HG03159 (cell line): ENCODE data around the gene SKAP2.
"Not testable (repeated sequence)": the region's sequence is repeated elsewhere in the genome, so short reads cannot be mapped to it uniquely, and the experiment has no call there.

Experiments used
- ATAC-seq: cut with Tn5 transposase; IDR thresholded peaks from one replicate; pipeline ENCODE4 v1.9.1; 2021; ENCODE audit warnings: mild to moderate bottlenecking, moderate library complexity; ENCODE audit not compliant: unreplicated experiment

SKAP2 gene

GRCh38 chr7:26857506-26858240 lies 6.7 kb downstream of the SKAP2 start:
- ATAC-seq = peak; percentile 45

GRCh38 chr7:26857170-26857505 lies 7.3 kb downstream of the SKAP2 start:
- no peak for ATAC-seq

DNA sequence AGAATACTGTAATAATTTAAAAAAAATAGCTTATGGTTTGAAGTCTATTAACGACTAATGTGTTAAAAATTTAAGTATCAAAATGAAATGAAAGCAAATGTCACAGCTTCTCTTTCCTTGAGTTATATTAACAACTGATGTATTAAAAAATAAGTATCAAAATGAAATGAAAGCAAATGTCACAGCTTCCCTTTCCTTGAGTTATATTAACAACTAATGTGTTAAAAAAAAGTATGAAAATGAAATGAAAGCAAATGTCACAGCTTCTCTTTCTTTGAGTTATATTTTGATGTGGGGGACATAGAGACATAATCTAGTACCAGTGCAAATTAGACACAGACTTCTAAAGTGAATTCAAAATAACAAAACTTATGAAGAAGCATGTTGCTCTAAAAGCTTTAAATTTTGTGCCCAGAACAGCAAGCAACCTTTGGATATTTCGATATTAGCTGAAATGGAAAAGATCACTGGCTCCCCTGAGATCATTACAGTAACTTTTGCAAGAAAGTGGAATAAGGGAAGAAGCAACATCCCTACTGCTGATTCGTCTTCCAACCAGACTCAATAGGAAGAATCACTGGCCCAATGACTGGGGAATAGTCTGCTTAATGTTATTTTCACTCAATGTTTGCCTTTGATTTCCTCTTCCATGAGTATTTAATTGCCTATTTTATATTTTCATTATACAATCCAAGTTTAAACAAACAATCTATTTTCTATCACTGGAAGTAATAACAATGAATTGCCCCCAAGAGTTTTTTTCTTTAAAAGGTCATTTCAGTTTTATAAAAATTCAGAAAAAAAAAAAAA lies 8.0 kb downstream of the SKAP2 start:
- ATAC-seq = no peak

DNA sequence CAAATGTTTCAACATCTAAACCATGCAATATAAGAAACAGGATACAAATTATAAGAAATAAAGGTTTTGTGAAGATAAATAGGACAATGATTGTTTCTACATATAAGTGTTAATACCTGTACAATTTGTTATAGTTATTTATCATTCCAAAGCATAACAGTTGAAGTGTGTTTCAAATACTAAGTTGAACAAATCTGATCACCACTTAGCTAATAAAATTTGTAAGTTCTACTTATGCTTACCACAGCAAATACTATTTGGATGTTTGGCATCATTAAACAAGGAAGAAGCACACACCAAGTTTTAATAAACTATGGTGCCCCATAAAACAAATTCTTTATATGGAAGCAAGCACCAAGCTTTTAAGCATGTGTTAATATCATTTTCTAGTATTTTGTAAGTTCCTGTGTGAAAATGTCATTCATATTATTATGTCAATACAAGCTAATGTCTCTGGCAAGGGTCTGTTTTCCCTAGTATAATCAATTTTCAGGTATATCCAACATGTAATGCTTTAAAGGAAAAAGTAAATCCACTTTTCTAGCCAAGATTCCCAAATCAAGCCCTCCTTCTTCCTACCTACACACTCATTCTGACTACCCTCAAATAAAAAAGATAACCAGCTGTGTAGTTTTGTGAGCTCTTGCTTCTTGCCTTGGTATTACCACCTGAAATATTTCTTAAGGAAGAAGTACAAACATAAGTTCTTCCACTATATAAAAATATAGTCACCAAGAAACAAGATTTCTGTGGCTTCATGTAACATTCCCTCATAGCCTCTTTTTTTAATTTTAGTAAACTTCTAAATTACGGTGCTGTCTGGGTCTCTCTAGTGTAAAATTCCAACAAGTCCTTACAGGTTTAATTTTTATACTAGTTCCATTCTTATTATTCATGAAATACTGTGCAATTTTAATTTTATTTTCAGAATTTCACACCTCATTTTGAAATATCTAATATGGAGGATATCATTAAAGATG lies 9.2 kb downstream of the SKAP2 start:
- ATAC-seq = no peak

GRCh38 chr7:26853788-26854393 lies 10.5 kb downstream of the SKAP2 start:
- ATAC-seq = no peak

DNA sequence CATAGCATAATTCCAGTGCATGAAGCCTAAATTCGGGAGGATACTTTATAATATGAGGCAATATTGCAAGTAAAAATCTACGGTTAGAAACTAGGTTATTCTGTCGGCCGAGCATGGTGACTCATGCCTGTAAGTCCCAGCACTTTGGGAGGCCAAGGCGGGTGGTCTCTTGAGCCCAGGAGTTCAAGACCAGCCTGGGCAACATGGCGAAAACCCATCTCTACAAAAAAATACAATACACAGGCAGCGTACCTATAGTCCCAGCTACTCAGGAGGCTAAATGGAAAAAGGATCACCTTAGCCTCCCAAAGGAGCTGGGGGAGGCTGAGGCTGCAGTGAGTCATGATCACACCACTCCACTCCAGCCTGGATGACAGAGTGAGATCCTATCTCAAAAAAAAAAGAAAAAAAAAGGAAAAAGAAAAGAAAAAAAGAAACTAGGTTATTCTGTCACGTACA lies 14.2 kb downstream of the SKAP2 start:
- ATAC-seq = no peak

DNA sequence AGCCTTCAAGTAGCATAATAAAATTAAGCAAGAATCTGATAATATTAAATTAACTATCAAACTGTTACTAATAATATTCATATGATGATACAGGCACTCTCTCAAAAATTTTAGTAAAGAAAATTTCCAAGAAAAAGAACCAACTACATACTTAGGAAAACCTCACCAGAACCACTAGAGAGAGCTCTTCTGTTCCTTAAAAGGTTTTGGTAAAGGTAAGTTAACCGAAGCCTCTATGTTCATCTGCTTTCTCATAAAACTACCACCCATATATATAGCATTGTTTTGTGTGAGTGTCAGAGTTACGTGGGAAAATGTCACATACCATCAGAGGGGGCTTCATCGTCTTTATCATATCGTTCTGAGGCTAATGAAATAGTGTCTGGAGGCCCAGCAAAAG lies 20.7 kb downstream of the SKAP2 start:
- no peak for ATAC-seq

DNA sequence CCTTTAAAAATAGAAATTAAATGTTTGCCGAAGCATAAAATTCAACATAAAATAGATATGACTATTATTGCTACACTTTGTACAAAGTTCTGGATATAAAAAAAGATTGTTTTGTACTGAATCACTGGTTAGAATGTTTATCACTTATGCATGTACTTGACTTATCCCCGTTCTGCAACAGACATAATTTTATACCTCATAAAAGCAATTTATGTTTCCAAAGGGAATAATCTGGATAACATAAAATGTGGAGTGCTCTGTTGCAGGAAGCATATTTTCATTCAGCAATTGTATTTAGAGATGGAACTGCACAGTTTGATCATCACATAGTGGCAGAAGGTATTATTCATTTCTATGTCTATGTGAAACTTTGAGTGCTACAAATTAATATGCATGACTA lies 21.5 kb downstream of the SKAP2 start:
- no peak for ATAC-seq

DNA sequence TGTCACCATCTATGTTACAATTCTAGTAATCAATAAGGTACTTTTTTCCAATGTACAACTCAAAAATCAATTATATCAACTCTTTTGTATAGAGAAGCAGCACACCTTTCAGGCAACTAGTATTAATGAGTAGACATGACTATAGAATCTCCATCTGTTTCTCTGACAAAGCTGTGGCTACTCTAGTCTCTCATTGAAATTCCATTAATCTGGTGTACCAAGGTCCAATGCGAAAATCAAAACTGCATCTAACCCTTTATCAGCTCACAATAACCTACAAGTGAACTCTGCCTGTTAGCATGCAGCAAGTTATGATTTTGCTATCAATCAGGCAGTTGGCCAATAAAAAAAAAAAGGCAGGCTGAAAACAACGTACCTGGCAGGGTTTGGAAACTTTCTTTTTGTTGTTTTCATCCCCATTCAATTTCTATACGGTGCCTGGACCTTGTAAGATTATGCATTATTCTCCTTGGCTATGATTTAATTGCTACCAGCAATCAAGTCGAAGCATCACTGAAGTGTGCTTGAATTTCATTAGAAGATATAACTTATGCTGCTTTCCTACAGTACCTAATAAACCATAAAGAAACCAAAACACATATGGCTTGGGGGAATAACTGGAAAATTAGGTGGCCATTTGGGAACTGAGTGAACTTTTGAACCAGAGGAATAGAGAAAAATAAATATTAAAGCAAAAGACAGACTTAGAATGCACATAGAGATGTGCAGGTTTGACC lies 23.2 kb downstream of the SKAP2 start:
- ATAC-seq = no peak

DNA sequence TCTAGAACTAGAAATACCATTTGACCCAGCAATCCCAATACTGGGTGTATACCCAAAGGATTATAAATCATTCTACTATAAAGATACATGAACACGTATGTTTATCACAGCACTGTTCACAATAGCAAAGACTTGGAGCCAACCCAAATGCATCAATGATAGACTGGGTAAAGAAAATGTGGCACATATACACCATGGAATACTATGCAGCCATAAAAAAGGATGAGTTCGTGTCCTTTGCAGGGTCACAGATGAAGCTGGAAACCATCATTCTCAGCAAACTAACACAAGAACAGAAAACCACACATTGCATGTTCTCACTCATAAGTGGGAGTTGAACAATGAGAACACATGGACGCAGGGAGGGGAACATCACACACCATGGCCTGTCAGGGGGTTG lies 27.6 kb downstream of the SKAP2 start:
- ATAC-seq = not testable (repeated sequence)

DNA sequence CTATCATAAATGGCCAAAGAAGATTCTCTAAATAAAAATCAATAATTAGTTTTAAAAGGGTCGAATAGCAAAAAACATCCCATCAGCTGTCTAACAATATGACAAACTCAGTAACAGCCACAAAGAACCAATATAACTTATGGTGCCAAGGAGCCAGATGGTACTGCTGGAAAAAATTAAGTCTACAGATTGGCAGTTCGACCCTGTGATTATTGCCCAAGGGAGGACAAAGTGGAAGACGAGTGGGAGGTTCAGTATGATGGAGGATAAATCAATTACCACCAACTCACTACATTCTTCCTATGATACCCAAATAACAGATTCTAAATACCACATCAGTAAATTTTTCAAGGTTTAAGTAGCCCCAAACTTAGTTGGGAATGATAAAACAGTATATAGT lies 49.0 kb downstream of the SKAP2 start:
- no peak for ATAC-seq

DNA sequence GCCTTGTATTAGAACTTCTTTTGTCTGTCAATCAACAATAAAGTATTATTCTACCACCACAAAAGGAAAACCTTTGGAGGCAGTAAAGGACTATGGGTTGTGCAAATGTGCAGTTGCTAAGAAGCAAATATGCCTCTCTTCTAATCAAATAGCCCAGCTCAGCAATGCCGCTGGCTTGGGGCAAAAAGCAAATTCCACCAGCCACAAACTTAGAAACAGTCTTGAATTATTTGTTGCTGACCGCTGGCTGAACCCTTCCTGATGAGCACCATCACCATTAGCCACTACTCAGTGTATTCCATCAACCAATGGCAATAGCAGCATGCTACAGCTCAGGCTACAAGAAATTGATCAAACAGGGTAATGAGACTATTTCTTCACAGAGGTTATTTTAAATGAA lies 51.0 kb downstream of the SKAP2 start:
- ATAC-seq = no peak

GRCh38 chr7:26794541-26794940 lies 69.8 kb downstream of the SKAP2 start:
- ATAC-seq = no peak

DNA sequence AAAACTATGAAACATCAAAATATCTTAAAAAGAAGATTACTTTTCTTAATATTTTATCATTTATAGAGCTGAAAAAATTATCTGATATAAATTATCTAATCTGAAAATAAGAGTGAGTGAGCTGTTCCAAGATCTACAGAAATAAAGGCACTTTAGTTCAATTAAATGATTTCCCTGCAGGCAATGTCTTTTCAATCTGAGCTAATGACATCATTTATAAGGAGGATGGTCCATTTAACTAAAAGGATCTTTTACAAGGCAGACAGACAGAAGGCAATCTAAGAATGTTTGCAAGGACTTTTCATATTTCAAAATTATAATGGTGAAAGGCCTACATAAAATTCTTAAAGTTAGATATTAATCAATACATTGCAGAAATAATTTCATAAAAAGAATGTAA lies 71.8 kb downstream of the SKAP2 start:
- ATAC-seq = no peak

GRCh38 chr7:26792006-26792405 lies 72.4 kb downstream of the SKAP2 start:
- ATAC-seq = no peak

- no peak for ATAC-seq
Observed at GRCh38 chr7:26789481-26790184, 74.8 kb downstream of the SKAP2 start.

DNA sequence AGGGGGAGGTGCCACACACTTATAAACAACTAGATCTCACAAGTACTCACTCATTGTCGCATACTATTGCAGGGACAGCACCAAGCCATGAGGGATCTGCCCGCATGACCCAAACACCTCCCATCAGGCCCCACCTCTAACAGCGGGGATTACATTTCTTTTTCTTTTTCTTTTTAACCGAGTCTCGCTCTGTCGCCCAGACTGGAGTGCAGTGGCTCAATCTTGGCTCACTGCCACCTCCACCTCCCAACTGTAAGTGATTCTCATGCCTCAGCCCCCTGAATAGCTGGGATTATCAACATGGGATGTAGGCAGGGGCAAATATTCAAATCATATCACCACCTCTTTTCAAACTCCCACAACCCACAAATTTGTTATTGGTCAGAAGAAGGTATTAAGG lies 76.7 kb downstream of the SKAP2 start:
- no peak for ATAC-seq

- ATAC-seq = no peak
Observed at GRCh38 chr7:26784118-26784517, 80.3 kb downstream of the SKAP2 start.

- ATAC-seq = no peak
Observed at GRCh38 chr7:26782501-26782900, 81.9 kb downstream of the SKAP2 start.
